ENCODE measurements around the gene TREML1. TPM values are rescaled to one million over a fixed set of nuclear protein-coding genes. Genes with fewer than 3 reads are reported as not detected.
"Not testable (repeated sequence)": the region's sequence is repeated elsewhere in the genome, so short reads cannot be mapped to it uniquely, and the experiment has no call there.

Gene TREML1
- total RNA-seq, 2 donors from 2014 or later: not detected

GRCh38 chr6:41147917-41148316 lies 6.2 kb downstream of the TREML1 start:
- H3K4me1 Mint-ChIP-seq: peaks cover 6% of the 10 kb centered on the region
- no peak for ATAC-seq (replicated peaks)
- no peaks in the 10 kb centered on the region for H3K36me3 Mint-ChIP-seq (ENCODE audit: low read depth)
- H3K27me3 Mint-ChIP-seq: no peaks in the 10 kb centered on the region
- no peak overlapping the region for H3K4me3 Mint-ChIP-seq
- peak overlapping the region; percentile 29 for H3K27ac Mint-ChIP-seq
- no peaks in the 10 kb centered on the region for H3K9me3 Mint-ChIP-seq

GRCh38 chr6:41136911-41137310 lies 17.2 kb downstream of the TREML1 start:
- no peaks in the 10 kb centered on the region for H3K4me1 Mint-ChIP-seq
- no peaks in the 10 kb centered on the region for H3K9me3 Mint-ChIP-seq
- ATAC-seq (replicated peaks): no peak
- H3K27ac Mint-ChIP-seq: no peak overlapping the region
- H3K27me3 Mint-ChIP-seq: no peaks in the 10 kb centered on the region
- H3K4me3 Mint-ChIP-seq: no peak overlapping the region
- H3K36me3 Mint-ChIP-seq (ENCODE audit: low read depth): peaks cover 20% of the 10 kb centered on the region

GRCh38 chr6:41135062-41135832 lies 18.9 kb downstream of the TREML1 start:
- ATAC-seq (replicated peaks): no peak
- no peak overlapping the region for H3K4me3 Mint-ChIP-seq
- H3K4me1 Mint-ChIP-seq: no peaks in the 10 kb centered on the region
- no peak overlapping the region for H3K27ac Mint-ChIP-seq
- no peaks in the 10 kb centered on the region for H3K9me3 Mint-ChIP-seq
- H3K27me3 Mint-ChIP-seq: no peaks in the 10 kb centered on the region
- H3K36me3 Mint-ChIP-seq (ENCODE audit: low read depth): peaks cover 15% of the 10 kb centered on the region

- Mint-ChIP-seq H3K4me1 (no peaks in the 10 kb centered on the region), H3K27ac (no peak overlapping the region), H3K9me3 (no peaks in the 10 kb centered on the region), H3K4me3 (no peak overlapping the region), H3K36me3 (ENCODE audit: low read depth) (peaks cover 21% of the 10 kb centered on the region), H3K27me3 (no peaks in the 10 kb centered on the region)
- no peak for ATAC-seq (replicated peaks)
These were observed 21.9 kb downstream of the TREML1 start for GRCh38 chr6:41132254-41132653.

- Mint-ChIP-seq H3K9me3 (no peaks in the 10 kb centered on the region), H3K4me3 (no peak overlapping the region), H3K27me3 (no peaks in the 10 kb centered on the region), H3K36me3 (ENCODE audit: low read depth) (peaks cover 25% of the 10 kb centered on the region), H3K4me1 (no peaks in the 10 kb centered on the region), H3K27ac (no peak overlapping the region)
- no peak for ATAC-seq (replicated peaks)
These were observed 28.9 kb downstream of the TREML1 start for GRCh38 chr6:41125282-41125681.

- H3K27ac Mint-ChIP-seq: no peak overlapping the region
- H3K27me3 Mint-ChIP-seq: no peaks in the 10 kb centered on the region
- H3K4me1 Mint-ChIP-seq: no peaks in the 10 kb centered on the region
- ATAC-seq (replicated peaks): no peak
- H3K36me3 Mint-ChIP-seq (ENCODE audit: low read depth): peaks cover 26% of the 10 kb centered on the region
- H3K4me3 Mint-ChIP-seq: no peak overlapping the region
- H3K9me3 Mint-ChIP-seq: no peaks in the 10 kb centered on the region
These were observed 31.2 kb downstream of the TREML1 start for GRCh38 chr6:41122918-41123317.

- H3K4me3 Mint-ChIP-seq: no peak overlapping the region
- no peaks in the 10 kb centered on the region for H3K9me3 Mint-ChIP-seq
- peaks cover 28% of the 10 kb centered on the region for H3K36me3 Mint-ChIP-seq (ENCODE audit: low read depth)
- no peak for ATAC-seq (replicated peaks)
- no peaks in the 10 kb centered on the region for H3K4me1 Mint-ChIP-seq
- H3K27ac Mint-ChIP-seq: no peak overlapping the region
- no peaks in the 10 kb centered on the region for H3K27me3 Mint-ChIP-seq
These were observed 31.8 kb downstream of the TREML1 start for GRCh38 chr6:41122373-41122772.

GRCh38 chr6:41120058-41120457 lies 34.1 kb downstream of the TREML1 start:
- no peak overlapping the region for H3K4me3 Mint-ChIP-seq
- ATAC-seq (replicated peaks): no peak
- no peaks in the 10 kb centered on the region for H3K27me3 Mint-ChIP-seq
- peaks cover 26% of the 10 kb centered on the region for H3K36me3 Mint-ChIP-seq (ENCODE audit: low read depth)
- H3K27ac Mint-ChIP-seq: no peak overlapping the region
- H3K4me1 Mint-ChIP-seq: no peaks in the 10 kb centered on the region
- no peaks in the 10 kb centered on the region for H3K9me3 Mint-ChIP-seq

GRCh38 chr6:41119508-41119907 lies 34.6 kb downstream of the TREML1 start:
- H3K36me3 Mint-ChIP-seq (ENCODE audit: low read depth): peaks cover 26% of the 10 kb centered on the region
- no peaks in the 10 kb centered on the region for H3K9me3 Mint-ChIP-seq
- ATAC-seq (replicated peaks): no peak
- H3K4me3 Mint-ChIP-seq: no peak overlapping the region
- no peaks in the 10 kb centered on the region for H3K27me3 Mint-ChIP-seq
- H3K27ac Mint-ChIP-seq: no peak overlapping the region
- H3K4me1 Mint-ChIP-seq: no peaks in the 10 kb centered on the region

GRCh38 chr6:41115027-41115426 lies 39.1 kb downstream of the TREML1 start:
- not testable (repeated sequence) for H3K36me3 Mint-ChIP-seq (ENCODE audit: low read depth); H3K27ac Mint-ChIP-seq; H3K9me3 Mint-ChIP-seq; H3K4me1 Mint-ChIP-seq; ATAC-seq (replicated peaks); H3K4me3 Mint-ChIP-seq; H3K27me3 Mint-ChIP-seq

- Mint-ChIP-seq H3K9me3 (no peaks in the 10 kb centered on the region), H3K4me3 (no peak overlapping the region), H3K4me1 (no peaks in the 10 kb centered on the region), H3K36me3 (ENCODE audit: low read depth) (peaks cover 9% of the 10 kb centered on the region), H3K27me3 (no peaks in the 10 kb centered on the region), H3K27ac (no peak overlapping the region)
- ATAC-seq (replicated peaks): no peak
These were observed 43.1 kb downstream of the TREML1 start for GRCh38 chr6:41111017-41111416.

- peaks cover 35% of the 10 kb centered on the region for H3K36me3 Mint-ChIP-seq (ENCODE audit: low read depth)
- H3K27ac Mint-ChIP-seq: no peak overlapping the region
- ATAC-seq (replicated peaks): peak; percentile 89
- H3K27me3 Mint-ChIP-seq: no peaks in the 10 kb centered on the region
- H3K4me3 Mint-ChIP-seq: no peak overlapping the region
- no peaks in the 10 kb centered on the region for H3K4me1 Mint-ChIP-seq
- no peaks in the 10 kb centered on the region for H3K9me3 Mint-ChIP-seq
These were observed 50.3 kb downstream of the TREML1 start for GRCh38 chr6:41103847-41104246.

- Mint-ChIP-seq H3K36me3 (ENCODE audit: low read depth) (peaks cover 60% of the 10 kb centered on the region), H3K4me3 (no peak overlapping the region), H3K4me1 (no peaks in the 10 kb centered on the region), H3K27ac (no peak overlapping the region), H3K27me3 (no peaks in the 10 kb centered on the region), H3K9me3 (no peaks in the 10 kb centered on the region)
- ATAC-seq (replicated peaks): no peak
These were observed 53.3 kb downstream of the TREML1 start for GRCh38 chr6:41100871-41101287.

Measured in activated T-helper 17 cell treated with anti-CD3 and anti-CD28 coated beads, Interleukin-2, amount 50 U/mL, for 72 hours (primary cell).